A549 (cell line): ENCODE measurements around the gene HIVEP3.

Source experiments
- EP300 ChIP-seq, 2 experiments: fragments of >200 bp; sonication (Bioruptor Twin); formaldehyde crosslinking; IDR thresholded peaks; 2 replicates in 1 of 2; 3 replicates in 1 of 2; pipeline ENCODE4 v1.6.1; 2016 to 2017
- PHF8 ChIP-seq: fragments of 200-600 bp; sonication (generic); IDR thresholded peaks from 2 replicates; pipeline ENCODE4 v1.6.1; 2016; ENCODE audit warnings: low read depth, mild to moderate bottlenecking, antibody characterized with exemption, moderate library complexity, borderline replicate concordance
- POLR2A ChIP-seq: IDR thresholded peaks from 2 replicates; pipeline ENCODE4 v1.6.1; 2012; ENCODE audit warnings: mild to moderate bottlenecking, low read length
- ZFP36 ChIP-seq: fragments of 450-650 bp; IDR thresholded peaks from 2 replicates; pipeline ENCODE4 v1.6.1; 2014; ENCODE audit warnings: borderline replicate concordance; ENCODE audit not compliant: partially characterized antibody

- TF ChIP-seq PHF8 (no peak), ZFP36 (no peak), POLR2A (no peak), EP300 (IDR thresholded peaks at IDR 0.05) (no peak)
Observed at GRCh38 chr1:41943717-41944116, 25.0 kb upstream of the HIVEP3 start.
